ENCODE measurements around the gene ABHD14A. TPM values are rescaled to one million over a fixed set of nuclear protein-coding genes. Genes with fewer than 3 reads are reported as not detected.

ABHD14A gene
- total RNA-seq, 1 experiment from 2014 or later = 3.8 TPM

DNA sequence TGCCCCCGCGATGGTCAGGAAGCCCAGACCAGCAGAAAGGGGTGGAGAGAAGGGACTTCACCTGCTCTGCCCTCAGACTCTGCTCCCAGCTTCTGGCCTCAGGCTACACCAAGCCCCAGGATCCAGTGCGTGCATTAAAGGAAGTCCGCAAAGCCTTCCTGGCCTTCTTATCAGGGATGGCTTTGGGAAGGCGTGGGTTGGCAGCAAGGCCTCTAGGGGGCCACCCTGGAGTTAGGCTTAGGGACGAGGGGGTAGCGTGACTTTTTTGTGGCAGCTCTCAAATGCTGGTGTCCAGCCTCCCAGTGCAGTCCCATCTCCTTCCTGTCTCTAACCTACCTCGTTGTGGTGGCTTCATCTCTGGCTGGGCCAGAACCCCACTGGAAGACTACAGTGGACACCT, 39.7 kb downstream of the ABHD14A start (continued):
- TF ChIP-seq GTF2I (CRISPR knock-in tag; conservative IDR thresholded peaks at IDR 0.05) (no peak), TP53 (CRISPR knock-in tag; IDR thresholded peaks at IDR 0.05) (no peak), KAT7 (CRISPR knock-in tag; IDR thresholded peaks at IDR 0.05; ENCODE audit: borderline replicate concordance) (no peak), ZNF121 (CRISPR knock-in tag; IDR thresholded peaks at IDR 0.05) (no peak)
- TF ChIP-seq, protein P1, sequence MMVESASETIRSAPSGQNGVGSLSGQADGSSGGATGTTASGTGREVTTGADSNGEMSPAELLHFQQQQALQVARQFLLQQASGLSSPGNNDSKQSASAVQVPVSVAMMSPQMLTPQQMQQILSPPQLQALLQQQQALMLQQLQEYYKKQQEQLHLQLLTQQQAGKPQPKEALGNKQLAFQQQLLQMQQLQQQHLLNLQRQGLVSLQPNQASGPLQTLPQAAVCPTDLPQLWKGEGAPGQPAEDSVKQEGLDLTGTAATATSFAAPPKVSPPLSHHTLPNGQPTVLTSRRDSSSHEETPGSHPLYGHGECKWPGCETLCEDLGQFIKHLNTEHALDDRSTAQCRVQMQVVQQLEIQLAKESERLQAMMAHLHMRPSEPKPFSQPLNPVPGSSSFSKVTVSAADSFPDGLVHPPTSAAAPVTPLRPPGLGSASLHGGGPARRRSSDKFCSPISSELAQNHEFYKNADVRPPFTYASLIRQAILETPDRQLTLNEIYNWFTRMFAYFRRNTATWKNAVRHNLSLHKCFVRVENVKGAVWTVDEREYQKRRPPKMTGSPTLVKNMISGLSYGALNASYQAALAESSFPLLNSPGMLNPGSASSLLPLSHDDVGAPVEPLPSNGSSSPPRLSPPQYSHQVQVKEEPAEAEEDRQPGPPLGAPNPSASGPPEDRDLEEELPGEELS (CRISPR knock-in tag; IDR thresholded peaks at IDR 0.05) = no peak
- TF ChIP-seq, protein P2, sequence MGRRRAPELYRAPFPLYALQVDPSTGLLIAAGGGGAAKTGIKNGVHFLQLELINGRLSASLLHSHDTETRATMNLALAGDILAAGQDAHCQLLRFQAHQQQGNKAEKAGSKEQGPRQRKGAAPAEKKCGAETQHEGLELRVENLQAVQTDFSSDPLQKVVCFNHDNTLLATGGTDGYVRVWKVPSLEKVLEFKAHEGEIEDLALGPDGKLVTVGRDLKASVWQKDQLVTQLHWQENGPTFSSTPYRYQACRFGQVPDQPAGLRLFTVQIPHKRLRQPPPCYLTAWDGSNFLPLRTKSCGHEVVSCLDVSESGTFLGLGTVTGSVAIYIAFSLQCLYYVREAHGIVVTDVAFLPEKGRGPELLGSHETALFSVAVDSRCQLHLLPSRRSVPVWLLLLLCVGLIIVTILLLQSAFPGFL (CRISPR knock-in tag; IDR thresholded peaks at IDR 0.05; ENCODE audit: borderline replicate concordance) = no peak
- TF ChIP-seq, protein P3, sequence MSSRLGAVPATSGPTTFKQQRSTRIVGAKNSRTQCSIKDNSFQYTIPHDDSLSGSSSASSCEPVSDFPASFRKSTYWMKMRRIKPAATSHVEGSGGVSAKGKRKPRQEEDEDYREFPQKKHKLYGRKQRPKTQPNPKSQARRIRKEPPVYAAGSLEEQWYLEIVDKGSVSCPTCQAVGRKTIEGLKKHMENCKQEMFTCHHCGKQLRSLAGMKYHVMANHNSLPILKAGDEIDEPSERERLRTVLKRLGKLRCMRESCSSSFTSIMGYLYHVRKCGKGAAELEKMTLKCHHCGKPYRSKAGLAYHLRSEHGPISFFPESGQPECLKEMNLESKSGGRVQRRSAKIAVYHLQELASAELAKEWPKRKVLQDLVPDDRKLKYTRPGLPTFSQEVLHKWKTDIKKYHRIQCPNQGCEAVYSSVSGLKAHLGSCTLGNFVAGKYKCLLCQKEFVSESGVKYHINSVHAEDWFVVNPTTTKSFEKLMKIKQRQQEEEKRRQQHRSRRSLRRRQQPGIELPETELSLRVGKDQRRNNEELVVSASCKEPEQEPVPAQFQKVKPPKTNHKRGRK (CRISPR knock-in tag; IDR thresholded peaks at IDR 0.05; ENCODE audit: borderline replicate concordance) = no peak

DNA sequence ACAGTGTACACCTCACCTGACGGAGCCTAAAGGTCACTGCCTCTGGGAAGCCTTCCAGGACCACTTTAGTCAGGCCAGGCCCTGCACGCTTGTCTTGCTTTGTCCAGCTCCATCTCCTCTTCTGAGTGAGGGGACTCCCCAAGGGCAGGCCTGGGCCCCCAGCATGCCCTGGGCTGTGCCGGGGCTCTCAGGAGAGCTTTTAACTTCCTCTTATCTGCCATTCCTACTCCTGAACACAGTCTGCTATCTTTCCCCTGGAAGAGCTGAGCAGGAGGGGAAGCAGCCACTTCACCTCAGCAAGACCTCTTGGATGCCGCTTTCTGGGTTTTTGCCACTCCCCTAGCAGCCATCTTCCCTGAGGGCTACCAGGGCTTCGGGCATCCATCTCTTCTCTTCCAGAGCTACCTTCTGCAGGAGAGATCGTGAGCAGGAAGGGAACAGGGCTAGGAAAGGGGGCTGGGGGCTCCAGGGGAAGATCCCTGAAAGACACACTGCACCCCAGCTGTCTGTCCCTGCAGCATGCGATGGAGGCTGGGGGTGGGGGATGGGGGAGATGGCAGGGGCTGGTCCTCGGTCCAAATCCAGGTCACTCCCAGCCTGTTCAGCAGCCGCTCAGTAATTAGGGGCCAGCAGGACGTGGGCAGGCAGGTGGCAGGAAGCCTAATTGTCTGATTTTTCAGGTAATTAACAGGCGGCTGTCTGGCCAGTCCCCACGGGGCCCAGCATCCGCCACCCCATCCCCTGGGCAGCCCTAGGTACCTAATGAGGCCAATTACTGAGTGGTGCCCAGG, 40.8 kb downstream of the ABHD14A start:
- Mint-ChIP-seq H3K9me3 (no peaks in the 10 kb centered on the region), H3K27me3 (ENCODE audit: low read depth) (no peaks in the 10 kb centered on the region; the same call in 1 of the 2 replicates), H3K4me3 (no peak overlapping the region), H3K36me3 (no peaks in the 10 kb centered on the region), H3K27ac (no peak overlapping the region), H3K4me1 (peaks cover 5% of the 10 kb centered on the region; the same call in 1 of the 2 replicates)
- ATAC-seq (no peak), DNase-seq (ENCODE audit: low spot score) (no peak)
- ChIA-PET CTCF (interaction anchor here (0.7 to 13.0 kb wide), 13 partner anchors 12 to 196 kb away, joined by 3 to 138 read pairs (median 7); partner anchors contain the start of genes DUSP7 and RPL29), POLR2A (no interaction called here)
- TF ChIP-seq ZNF138 (CRISPR knock-in tag; conservative IDR thresholded peaks at IDR 0.05) = no peak
- TF ChIP-seq, protein P4, sequence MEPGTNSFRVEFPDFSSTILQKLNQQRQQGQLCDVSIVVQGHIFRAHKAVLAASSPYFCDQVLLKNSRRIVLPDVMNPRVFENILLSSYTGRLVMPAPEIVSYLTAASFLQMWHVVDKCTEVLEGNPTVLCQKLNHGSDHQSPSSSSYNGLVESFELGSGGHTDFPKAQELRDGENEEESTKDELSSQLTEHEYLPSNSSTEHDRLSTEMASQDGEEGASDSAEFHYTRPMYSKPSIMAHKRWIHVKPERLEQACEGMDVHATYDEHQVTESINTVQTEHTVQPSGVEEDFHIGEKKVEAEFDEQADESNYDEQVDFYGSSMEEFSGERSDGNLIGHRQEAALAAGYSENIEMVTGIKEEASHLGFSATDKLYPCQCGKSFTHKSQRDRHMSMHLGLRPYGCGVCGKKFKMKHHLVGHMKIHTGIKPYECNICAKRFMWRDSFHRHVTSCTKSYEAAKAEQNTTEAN (CRISPR knock-in tag; IDR thresholded peaks at IDR 0.05) = no peak
- TF ChIP-seq SMAD4 (CRISPR knock-in tag; IDR thresholded peaks at IDR 0.05) = no peak
- no peak for TF ChIP-seq NR2C2 (CRISPR knock-in tag; IDR thresholded peaks at IDR 0.05)
- TF ChIP-seq, protein P5, sequence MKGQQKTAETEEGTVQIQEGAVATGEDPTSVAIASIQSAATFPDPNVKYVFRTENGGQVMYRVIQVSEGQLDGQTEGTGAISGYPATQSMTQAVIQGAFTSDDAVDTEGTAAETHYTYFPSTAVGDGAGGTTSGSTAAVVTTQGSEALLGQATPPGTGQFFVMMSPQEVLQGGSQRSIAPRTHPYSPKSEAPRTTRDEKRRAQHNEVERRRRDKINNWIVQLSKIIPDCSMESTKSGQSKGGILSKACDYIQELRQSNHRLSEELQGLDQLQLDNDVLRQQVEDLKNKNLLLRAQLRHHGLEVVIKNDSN (CRISPR knock-in tag; IDR thresholded peaks at IDR 0.05) = no peak
- TF ChIP-seq ATF1 (CRISPR knock-in tag; IDR thresholded peaks at IDR 0.05) = no peak
- TF ChIP-seq NFATC4 (CRISPR knock-in tag; IDR thresholded peaks at IDR 0.05) = no peak
- TF ChIP-seq CBFB (CRISPR knock-in tag; IDR thresholded peaks at IDR 0.05; ENCODE audit: low read depth) = no peak
- no peak for TF ChIP-seq CREM (CRISPR knock-in tag; IDR thresholded peaks at IDR 0.05)
- TF ChIP-seq MXD4 (CRISPR knock-in tag; IDR thresholded peaks at IDR 0.05; ENCODE audit: borderline replicate concordance) = no peak
- no peak for TF ChIP-seq OVOL2 (CRISPR knock-in tag; IDR thresholded peaks at IDR 0.05; ENCODE audit: borderline replicate concordance)
- TF ChIP-seq, protein P6, sequence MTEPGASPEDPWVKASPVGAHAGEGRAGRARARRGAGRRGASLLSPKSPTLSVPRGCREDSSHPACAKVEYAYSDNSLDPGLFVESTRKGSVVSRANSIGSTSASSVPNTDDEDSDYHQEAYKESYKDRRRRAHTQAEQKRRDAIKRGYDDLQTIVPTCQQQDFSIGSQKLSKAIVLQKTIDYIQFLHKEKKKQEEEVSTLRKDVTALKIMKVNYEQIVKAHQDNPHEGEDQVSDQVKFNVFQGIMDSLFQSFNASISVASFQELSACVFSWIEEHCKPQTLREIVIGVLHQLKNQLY (CRISPR knock-in tag; IDR thresholded peaks at IDR 0.05) = no peak
- TF ChIP-seq, protein P7, sequence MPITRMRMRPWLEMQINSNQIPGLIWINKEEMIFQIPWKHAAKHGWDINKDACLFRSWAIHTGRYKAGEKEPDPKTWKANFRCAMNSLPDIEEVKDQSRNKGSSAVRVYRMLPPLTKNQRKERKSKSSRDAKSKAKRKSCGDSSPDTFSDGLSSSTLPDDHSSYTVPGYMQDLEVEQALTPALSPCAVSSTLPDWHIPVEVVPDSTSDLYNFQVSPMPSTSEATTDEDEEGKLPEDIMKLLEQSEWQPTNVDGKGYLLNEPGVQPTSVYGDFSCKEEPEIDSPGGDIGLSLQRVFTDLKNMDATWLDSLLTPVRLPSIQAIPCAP (CRISPR knock-in tag; IDR thresholded peaks at IDR 0.05) = no peak
- TF ChIP-seq ZNF317 (CRISPR knock-in tag; IDR thresholded peaks at IDR 0.05; ENCODE audit: borderline replicate concordance, low read depth) = no peak
